Myocyte (in vitro differentiated cells): Measurements from ENCODE around the gene RABGEF1. TPM values are rescaled to one million over a fixed set of nuclear protein-coding genes. Genes with fewer than 3 reads are reported as not detected.
A peak's percentile ranks its signal among the peaks of the same experiment; 100 is the strongest.
"Not testable (repeated sequence)": the region's sequence is repeated elsewhere in the genome, so short reads cannot be mapped to it uniquely, and the experiment has no call there.

Source experiments
- DNase-seq: peaks from one replicate; pipeline ENCODE4 v3.0.0-alpha.2; 2012; ENCODE audit warnings: low read depth
- total RNA-seq: library from RNA; depleted of rRNA; stranded (reverse); fragments of >200 nt; gene quantifications from 2 replicates; pipeline ENCODE4 v1.2.3, GENCODE V29; 2014

Gene RABGEF1
- total RNA-seq, 1 donor from 2014 or later, result 40.7 TPM

- DNase-seq, result no peak
Measured at GRCh38 chr7:66735154-66735553, 5.4 kb upstream of the RABGEF1 start.

GRCh38 chr7:66735850-66736249 is 4.7 kb upstream of the RABGEF1 start:
- no peak for DNase-seq

- no peak for DNase-seq
Measured at GRCh38 chr7:66736892-66737291, 3.6 kb upstream of the RABGEF1 start.

GRCh38 chr7:66737667-66738066 is 2.9 kb upstream of the RABGEF1 start:
- no peak for DNase-seq

- DNase-seq, result no peak
Measured at GRCh38 chr7:66739477-66739876, 1.1 kb upstream of the RABGEF1 start.

- no peak for DNase-seq
Measured at GRCh38 chr7:66739953-66740301, 606 bp upstream of the RABGEF1 start.

- DNase-seq, result peak; percentile 71
Measured at GRCh38 chr7:66740980-66741709, 612 bp downstream of the RABGEF1 start.

GRCh38 chr7:66741710-66742049 is 1.1 kb downstream of the RABGEF1 start:
- DNase-seq, result peak; percentile 50

GRCh38 chr7:66742298-66742697 is 1.8 kb downstream of the RABGEF1 start:
- peak; percentile 54 for DNase-seq

GRCh38 chr7:66743920-66744319 is 3.4 kb downstream of the RABGEF1 start:
- DNase-seq, result no peak

- DNase-seq, result no peak
Measured at GRCh38 chr7:66747385-66747784, 6.9 kb downstream of the RABGEF1 start.

- no peak for DNase-seq
Measured at GRCh38 chr7:66747881-66748511, 7.5 kb downstream of the RABGEF1 start.

- no peak for DNase-seq
Measured at GRCh38 chr7:66748791-66749190, 8.3 kb downstream of the RABGEF1 start.

GRCh38 chr7:66751945-66752344 is 11.4 kb downstream of the RABGEF1 start:
- no peak for DNase-seq

- DNase-seq, result no peak
Measured at GRCh38 chr7:66754541-66754940, 14.0 kb downstream of the RABGEF1 start.

- not testable (repeated sequence) for DNase-seq
Measured at GRCh38 chr7:66755059-66755458, 14.5 kb downstream of the RABGEF1 start.

GRCh38 chr7:66756227-66756626 is 15.7 kb downstream of the RABGEF1 start:
- not testable (repeated sequence) for DNase-seq

- DNase-seq, result no peak
Measured at GRCh38 chr7:66756889-66757288, 16.4 kb downstream of the RABGEF1 start.

GRCh38 chr7:66757939-66758338 is 17.4 kb downstream of the RABGEF1 start:
- no peak for DNase-seq

- no peak for DNase-seq
Measured at GRCh38 chr7:66758950-66759628, 18.6 kb downstream of the RABGEF1 start.

- not testable (repeated sequence) for DNase-seq
Measured at GRCh38 chr7:66763183-66763582, 22.6 kb downstream of the RABGEF1 start.

- not testable (repeated sequence) for DNase-seq
Measured at GRCh38 chr7:66763633-66764355, 23.3 kb downstream of the RABGEF1 start.
